Measurements from ENCODE around the gene C17orf67.
A peak's percentile ranks its signal among the peaks of the same experiment; 100 is the strongest.

The C17orf67 gene

DNA sequence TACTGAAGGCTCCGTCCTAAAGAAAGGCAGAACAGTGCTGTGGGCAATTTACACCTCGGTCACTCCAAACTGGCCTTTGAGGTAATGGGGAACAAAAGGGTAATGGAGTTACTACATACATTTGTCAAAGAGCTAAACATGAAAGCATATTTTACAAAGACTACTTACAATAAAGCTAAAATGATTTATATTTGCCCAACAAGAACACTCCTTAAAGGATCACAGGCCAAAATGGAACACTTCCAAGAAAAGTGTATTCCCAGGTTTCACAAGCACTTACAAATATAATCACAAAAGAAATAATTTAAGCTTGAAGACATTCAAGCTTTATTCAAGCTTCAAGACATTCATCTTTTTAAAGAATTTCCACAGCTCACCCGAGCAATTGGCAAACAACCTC is 29.3 kb downstream of the C17orf67 start:
- no peak for DNase-seq

DNA sequence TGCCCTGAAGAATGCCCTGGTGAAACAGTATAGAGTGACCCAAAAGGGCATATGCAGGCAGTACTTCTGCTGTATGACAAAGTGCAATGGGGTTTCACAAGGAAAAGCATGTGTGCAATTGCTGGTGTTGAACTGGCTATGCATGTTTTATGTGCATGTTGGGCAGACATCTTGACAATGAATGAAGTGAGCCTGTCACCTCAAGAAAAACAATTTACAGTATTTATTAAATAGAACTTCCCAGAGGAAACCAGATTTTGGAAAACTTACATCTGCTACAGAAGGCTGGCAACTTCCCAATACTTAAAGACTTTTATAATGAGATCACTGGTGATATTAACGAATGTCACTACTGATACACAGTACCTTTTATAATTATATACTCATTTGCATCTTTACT is 30.6 kb downstream of the C17orf67 start:
- DNase-seq: no peak

DNA sequence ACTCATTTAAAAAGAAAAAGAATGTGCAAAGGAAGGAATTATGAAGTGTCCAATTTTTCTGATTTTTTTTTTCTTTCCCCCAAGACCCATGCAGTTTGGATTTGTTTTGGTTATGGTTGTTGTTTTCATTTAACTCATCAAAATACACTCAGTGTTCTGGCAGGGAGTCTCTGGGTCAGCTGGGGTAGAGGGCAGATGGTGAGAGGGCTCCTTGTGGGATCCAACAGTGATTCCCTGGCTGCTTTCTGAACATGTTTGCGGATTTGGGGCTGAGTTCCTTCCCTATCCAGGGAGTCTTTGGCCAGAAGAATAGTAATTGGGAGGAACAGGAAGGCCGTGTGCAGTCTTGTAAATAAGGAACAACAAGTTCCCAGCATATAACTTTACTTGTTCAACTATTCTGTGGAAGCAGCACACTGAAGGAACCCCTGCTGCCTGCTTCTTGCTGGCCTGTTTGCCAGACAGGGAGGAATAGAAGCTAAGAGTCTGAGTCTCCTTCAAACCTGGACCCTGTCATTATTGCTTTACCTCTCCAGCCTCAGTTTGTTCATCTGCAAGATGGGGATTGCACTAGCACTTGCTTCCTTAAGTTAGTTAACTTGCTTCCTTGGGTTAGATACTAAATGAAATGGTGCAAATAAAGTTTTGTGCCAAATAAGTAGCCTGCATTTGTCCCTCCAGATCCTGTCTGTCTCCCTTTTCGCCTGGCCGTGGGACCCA is 32.1 kb downstream of the C17orf67 start:
- no peak for DNase-seq

DNA sequence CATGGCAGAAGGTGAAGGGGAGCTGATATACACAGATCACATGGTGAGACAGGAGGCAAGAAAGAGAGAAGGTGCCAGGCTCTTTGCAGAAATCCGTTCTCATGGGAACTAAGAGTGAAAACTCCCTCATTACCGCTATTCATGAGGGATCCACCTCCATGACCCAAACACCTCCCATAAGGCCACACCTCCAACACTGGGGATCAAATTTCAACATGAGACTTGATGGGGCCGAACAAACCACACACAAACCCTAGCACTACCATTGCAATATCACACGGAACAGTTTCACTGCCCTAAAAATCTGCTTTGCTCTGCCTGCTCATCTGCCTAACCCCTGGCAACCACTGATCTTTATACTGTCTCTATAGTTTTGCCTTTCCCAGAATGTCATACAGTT is 34.8 kb downstream of the C17orf67 start:
- DNase-seq: no peak

DNA sequence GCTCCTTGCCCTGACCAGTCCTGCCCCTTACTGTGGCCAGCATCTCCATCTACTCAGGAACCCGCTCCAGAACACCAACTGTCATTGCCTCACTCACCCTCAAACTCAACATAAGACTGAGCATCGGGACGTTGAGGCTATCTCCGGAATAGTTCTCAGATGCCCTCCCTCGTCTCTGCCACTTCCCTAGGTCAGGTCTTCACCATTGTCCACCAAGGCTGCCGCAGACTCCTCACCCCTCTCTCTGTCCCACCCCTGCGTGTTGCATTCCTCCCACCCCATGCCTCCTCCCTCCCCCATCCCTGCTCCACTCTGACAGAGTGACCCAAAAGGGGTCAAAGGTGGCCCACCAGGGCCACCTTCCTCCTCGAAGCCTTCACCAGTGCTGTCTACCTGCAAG is 37.2 kb downstream of the C17orf67 start:
- DNase-seq: no peak

DNA sequence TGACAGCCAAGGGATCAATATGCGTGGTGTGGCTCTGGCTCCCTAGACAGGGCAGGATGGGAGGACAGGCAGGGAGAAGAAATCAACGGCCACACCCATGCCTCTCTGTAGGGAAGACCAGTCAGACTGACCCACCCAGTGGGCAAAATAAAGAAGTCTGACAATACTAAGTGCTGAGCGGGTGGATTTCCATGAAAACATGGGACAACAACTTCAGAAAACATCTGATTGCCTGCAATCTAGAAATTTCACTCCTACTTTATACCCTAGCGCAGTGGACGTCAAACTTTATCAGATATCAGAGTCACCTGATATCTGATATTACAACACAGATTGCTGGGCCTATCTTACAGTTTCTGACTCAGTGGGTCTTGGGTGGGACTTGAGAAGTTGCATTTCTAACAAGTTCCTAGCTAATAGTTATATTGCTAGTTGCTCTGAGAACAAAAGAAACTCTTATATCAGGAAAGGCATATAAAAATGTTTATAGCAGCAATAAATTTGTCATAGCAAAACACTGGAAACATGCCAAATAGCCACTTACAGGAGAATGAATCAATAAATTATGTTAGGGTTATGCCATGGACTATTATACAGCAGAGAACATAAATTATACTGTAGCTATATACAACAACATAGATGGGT is 38.4 kb downstream of the C17orf67 start:
- no peak for DNase-seq

DNA sequence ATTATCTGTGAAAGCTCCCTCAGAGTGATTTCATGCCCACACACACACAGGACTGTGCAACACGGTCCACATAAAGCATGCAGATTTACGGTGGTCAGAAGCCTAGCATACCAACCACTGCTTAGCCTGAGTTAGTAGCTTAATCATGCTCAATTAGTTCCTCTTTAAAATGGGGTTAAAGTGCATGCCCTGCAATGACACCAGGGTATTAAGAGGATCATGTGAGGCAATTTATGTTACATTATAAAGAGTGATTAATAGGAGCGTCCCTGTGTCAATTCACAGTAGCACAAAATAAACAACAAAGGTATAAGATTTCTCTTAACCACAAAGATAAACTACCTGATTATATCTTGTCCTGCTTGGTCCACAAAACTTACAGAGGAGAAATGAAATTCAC is 39.8 kb downstream of the C17orf67 start:
- DNase-seq: no peak

DNA sequence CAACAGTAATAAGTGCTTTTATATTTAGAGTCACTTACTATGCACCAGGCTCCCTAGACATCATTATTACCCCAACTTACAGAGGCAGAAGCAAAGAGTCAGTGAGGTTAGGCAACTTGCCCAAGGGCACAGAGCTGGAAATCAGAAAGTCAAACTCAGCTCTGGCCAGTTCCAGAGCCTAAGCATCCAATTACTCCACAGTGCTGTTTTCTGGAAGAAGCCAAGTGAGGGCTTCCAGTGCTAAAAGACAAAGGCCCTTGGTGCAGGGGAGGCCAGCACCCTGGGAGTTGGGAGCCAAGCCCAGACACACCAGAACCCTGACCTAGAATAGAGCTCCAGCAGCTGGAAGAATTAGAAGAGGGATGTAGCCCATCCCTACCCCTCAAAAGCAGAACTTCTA is 40.2 kb downstream of the C17orf67 start:
- no peak for DNase-seq

DNA sequence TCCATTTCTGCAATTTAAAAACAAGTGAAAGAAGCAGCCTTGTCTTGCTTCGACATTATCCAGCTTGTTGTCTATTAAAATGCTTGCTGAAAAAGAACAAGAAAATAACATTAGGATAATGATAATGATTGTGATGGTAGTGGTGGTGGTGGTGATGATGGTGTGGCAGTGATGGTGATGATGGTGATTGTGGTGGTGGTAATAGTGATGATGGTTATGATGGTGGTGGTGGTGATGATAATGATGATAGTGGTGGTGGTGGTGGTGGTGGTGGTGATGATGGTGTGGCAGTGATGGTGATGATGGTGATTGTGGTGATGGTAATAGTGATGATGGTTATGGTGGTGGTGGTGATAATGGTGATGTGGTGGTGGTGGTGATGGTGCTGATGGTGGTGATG is 41.5 kb downstream of the C17orf67 start:
- DNase-seq: no peak

DNA sequence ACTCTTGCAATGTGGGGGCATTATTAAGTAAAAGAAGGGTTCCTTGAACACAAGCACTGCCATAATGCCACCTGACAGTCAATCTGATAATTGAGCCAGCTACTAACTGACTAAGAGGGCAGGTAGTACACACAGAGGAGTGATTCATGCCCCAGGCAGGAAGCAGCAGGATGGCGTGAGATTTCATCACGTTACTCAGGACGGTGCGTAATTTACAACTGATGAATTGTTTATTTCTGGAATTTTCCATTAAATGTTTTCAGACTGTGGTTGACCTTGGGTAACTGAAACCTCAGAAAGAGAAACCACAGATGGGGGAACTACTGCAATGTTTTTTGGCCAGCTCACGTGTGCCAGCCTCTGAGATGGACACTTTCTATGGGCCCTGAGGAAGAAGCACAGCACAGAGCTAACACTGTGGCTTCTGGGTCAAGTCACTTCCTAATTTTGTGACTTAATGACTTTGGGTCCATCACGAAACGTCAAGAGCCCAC is 46.7 kb downstream of the C17orf67 start:
- DNase-seq: peak; percentile 74

DNA sequence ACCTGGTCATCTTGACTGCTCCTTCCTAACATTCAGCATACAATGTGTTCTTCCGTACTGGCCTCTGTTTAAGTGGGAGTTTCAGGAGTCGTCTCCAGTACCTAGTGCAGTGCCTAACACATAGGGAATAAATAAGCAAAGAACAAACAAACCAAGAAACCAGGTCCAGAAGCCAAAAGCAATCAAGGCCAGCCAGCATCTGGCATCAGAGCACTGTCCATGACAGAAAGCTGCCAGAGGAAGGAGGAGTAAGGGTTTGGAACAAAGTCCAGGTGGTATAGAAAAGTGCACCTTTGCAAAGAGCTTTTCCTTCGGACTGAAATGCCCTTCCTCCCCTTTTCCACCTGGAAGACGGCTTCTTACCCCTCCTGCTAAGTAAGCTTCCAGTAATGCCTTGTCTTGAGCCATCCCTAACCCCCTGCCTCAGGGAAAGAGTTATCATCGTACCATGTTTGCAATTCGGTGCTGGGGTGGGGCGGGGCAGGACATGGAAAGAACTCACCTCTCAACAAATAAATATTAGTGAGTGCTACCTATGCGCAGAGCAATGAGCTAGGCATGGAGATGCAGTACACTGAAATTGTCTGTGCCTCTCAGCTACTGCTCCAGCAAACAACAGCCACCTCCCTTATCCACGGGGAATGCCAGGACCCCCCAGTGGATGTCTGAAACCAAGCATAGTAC is 47.6 kb downstream of the C17orf67 start:
- DNase-seq: no peak

GRCh38 chr17:56785405-56785804 is 48.3 kb downstream of the C17orf67 start:
- no peak for DNase-seq

DNA sequence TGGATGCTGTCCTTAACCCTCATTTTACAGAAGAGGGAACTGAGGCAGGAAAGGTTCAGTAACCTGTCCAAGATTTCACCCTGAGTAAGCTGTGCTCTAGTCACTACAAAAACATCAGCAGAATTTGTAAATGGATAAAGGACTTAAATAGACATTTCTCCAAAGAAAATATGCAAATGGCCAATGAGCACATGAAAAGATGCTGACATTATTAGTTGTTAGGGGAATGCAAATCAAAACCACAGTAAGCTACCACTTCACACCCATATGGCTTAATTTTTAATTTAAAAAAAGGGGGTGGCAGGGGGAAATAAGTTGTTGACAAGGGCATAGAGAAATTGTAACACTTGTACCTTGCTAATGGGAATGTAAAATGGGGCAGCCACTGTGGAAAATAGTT is 51.4 kb downstream of the C17orf67 start:
- DNase-seq: no peak

- DNase-seq: no peak
Observed at GRCh38 chr17:56781906-56782305, 51.8 kb downstream of the C17orf67 start.

GRCh38 chr17:56779898-56780777 is 53.6 kb downstream of the C17orf67 start:
- DNase-seq: peak; percentile 89

DNA sequence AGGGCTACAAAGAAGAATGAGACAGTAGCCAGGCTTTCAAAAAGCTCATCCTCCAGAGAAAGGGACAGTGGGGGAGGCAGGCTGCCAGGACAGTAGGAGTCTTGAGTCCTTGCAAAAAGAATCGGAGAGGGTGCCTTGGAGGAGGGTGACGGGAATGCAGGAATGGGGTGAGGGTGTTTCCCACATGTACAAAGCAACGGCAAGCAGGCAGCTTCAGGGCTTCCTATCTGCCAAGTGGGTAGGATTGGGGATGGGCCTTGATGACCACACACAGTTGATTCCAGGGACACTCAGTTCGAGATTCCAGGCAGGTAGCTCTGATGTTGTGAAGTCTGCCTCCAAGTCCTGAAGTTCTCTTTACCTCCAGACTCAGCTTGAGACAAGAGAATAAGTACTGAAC is 54.4 kb downstream of the C17orf67 start:
- no peak for DNase-seq

GRCh38 chr17:56778898-56779297 is 54.8 kb downstream of the C17orf67 start:
- DNase-seq: no peak

DNA sequence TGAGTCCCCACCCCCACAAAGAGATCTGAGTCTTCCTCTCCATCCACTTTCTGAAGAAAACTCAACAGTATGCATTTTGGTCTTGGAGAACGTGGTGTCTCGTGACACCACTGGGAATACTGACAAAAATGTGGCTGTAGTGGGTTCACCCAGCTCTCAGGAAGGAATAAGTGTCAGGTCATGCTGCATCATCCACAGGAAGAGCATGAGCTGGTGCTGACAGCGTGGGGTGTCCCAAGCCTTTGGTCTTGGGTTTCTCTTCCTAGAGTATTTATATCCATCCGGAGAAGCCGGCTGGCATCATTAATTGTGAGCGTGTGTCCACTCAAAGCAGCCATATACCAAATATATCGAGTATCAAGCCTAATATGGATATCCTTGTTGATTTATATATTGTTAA is 55.9 kb downstream of the C17orf67 start:
- DNase-seq: no peak

DNA sequence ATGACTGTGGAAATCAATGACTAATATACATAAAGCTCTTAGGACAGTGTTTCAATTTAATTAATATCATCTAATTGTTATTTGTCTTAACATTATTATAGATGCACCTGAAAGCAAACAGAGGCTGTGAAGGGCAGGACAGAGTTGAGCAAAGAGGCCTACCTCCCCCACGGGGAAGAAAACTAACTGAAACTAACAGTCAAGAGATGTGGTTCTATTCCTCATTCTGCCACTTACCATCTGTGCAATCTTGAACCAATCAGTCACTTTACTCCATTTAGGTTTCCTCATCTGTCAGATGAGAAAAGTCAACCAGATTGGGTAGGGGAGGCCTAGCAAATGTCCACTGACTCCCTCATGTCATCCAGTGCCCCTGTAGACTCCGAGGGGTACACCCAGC is 59.1 kb downstream of the C17orf67 start:
- DNase-seq: no peak

DNA sequence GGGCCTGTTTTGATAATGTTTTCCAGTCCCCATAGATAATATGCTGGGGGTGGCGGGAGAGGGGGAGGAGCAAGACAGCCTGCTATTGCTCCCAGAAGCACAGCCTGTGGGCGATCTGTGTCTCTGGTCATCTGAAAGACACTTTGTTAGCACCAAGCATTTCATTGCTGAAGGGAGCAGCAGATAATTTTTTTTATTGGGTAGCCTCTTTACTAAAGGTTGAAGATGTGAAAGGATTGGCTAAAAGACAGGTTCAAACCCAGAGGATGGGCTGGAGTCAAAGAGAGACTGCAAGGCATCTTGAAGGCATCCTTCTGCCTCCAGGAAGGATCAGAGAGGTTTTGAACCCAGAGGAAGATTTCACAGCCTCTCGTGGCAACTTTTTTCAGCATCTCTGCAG is 60.6 kb downstream of the C17orf67 start:
- DNase-seq: no peak

GRCh38 chr17:56772442-56772841 is 61.3 kb downstream of the C17orf67 start:
- no peak for DNase-seq

- no peak for DNase-seq
Observed at GRCh38 chr17:56771975-56772374, 61.7 kb downstream of the C17orf67 start.

GRCh38 chr17:56771563-56771962 is 62.2 kb downstream of the C17orf67 start:
- DNase-seq: no peak

All from stimulated activated CD4-positive, alpha-beta T cell treated with anti-CD3 and anti-CD28 coated beads, Interleukin-15, amount 100 ng/mL, for 24 hours (primary cell).